Muscle of back (tissue), 11 donors: ENCODE measurements around the gene MSI2. TPM values are rescaled to one million over a fixed set of nuclear protein-coding genes. Genes with fewer than 3 reads are reported as not detected.
"Not testable (repeated sequence)": the region's sequence is repeated elsewhere in the genome, so short reads cannot be mapped to it uniquely, and the experiment has no call there.

Experiments
- DNase-seq, 3 donors: peaks; one replicate each; pipeline versions ENCODE4 v3.0.0 to v3.0.0-alpha.2; 2013
- polyA plus RNA-seq, 10 donors: library from polyadenylated mRNA; unstranded; fragments of 120-200 nt; gene quantifications; one replicate each; pipeline ENCODE4 v1.2.1, GENCODE V29; 2013; ENCODE audit not compliant: insufficient read length in 10 of 10

The MSI2 gene
- polyA plus RNA-seq, 10 donors: 22.9 to 37.2 (median 27.4) TPM

GRCh38 chr17:57289130-57289529 is 32.8 kb downstream of the MSI2 start:
- no peak for DNase-seq

DNA sequence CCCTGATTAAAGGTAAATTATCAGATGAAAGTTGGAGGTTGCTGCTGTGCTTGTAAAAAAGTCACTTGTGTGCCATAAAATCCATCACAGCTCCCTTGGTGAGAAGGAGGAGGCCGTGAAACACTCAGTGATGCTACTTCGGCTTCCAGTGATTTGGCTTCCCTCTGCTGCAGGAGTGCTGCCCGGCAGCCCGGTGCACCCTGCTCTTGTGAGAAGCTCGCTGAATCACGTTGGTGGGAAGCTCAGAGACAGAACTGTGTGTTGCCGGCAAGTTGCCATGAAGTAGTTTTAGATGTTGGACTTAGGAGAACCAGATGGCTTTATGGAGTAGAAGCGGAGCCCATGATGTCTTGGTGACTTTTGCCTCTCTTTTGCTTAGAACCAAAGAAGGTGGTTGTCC is 33.3 kb downstream of the MSI2 start:
- DNase-seq: no peak

GRCh38 chr17:57290981-57291380 is 34.7 kb downstream of the MSI2 start:
- no peak for DNase-seq

DNA sequence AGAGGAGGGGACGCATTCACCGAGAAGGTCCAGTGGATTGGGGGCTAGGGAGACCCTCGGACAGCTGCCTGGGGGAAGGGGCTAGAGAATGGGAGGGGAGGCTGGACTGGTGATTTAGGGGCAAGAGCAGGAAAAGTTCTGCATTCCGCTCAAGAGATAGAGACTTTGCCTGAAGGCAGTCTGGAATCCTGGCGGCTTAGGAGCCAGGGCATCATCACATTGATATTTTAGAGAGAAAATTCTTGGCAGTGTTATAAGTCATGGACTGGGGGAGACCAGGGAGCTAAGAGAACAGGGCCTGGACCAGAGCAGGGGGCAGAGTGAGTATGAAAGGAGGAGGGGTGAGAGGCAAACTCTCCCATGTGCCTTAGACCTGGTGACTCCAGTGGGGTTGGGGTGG is 35.8 kb downstream of the MSI2 start:
- DNase-seq: no peak

DNA sequence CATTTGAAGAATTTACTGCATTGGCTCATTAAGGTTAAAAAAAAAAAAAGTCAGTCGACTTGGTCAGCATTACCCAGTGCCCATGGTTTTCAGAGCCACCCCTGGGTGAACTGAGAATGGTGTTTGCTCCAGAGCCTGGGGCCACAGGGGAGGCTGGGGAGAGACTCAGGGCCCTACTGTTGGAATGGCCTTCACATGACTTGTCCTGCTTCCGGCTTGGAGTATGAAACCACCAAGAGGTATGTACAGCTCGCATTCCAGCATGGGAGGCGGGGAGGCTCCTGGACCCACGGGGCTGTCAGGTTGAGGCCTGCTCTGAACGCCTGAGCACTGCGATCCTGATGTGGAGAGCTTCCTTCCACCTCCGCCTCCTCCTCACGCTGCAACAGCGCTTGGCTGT is 36.8 kb downstream of the MSI2 start:
- no peak for DNase-seq

GRCh38 chr17:57294101-57294500 is 37.8 kb downstream of the MSI2 start:
- DNase-seq: no peak

GRCh38 chr17:57294629-57295501 is 38.5 kb downstream of the MSI2 start:
- DNase-seq: no peak

DNA sequence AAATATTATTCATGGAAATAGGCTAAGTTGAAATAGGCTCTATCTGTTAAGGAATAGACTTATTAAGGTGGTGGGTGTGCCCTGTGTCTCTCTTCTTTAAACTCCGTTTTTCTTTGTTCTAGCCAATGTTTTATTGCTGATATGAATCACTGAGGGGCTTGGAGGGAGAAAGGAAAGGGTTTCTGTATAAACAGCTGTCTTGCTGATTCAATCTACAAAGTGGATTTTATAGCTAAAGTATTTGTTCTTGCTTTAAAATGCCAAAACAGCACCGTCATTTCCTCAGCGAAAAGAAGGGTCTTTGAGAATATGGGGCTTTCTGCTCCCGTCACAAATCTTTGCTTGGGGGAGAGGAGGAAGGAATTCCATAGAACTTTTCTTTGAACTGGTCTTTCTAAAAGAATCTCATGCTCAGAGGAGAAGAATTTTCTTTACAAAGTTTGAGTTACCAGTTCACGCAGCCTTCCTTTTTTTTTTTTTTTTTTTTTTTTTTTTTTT is 39.3 kb downstream of the MSI2 start:
- DNase-seq: no peak

DNA sequence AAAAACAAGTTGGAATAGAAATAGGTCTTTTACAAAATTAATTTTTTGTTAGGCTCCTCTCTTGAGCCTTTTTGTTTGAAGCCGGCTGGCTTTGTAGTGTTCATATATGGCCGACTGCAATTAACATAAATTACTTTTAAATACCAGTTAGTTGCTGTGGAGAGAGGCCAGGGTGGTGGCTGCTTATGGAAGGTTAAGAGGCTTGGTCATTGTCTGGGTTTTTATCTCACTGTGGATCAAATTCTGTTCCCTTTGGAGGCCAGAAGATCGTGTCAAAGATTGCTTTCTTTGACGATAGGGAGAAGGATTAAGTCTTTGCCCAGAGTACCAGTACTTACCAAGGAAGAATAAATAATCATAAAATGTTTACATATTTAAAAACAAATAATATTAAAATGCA is 39.9 kb downstream of the MSI2 start:
- DNase-seq: no peak

DNA sequence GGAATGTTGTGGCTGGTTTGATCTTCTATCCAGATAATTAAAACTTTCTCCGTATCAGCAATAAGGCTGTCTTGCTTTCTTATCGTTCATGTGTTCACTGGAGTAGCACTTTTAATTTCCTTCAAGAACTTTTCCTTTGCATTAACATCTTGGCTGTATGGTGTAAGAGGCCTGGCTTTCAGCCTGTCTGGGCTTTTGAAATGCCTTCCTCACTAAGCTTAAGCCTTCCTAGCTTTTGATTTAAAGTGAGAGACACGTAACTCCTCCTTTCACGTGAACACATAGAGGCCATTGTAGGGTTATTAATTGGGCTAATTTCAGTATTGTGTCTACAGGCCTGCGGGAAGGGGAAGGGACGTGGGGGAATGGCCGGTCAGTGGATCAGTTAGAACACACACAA is 42.9 kb downstream of the MSI2 start:
- no peak for DNase-seq

DNA sequence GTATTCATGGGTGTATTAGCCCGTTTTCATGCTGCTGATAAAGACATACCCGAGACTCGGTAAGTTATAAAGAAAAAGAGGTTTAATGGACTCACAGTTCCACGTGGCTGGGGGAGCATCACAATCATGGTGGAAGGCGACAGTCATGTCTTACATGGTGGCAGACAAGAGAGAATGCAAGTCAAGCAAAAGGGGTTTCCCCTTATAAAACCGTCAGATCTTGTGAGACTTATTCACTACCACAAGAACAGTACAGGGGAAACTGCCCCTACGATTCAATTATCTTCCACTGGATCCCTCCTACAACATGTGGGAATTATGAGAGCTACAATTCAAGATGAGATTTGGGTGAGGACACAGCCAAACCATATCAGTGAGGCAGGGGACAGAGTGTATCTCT is 44.3 kb downstream of the MSI2 start:
- DNase-seq: not testable (repeated sequence)

DNA sequence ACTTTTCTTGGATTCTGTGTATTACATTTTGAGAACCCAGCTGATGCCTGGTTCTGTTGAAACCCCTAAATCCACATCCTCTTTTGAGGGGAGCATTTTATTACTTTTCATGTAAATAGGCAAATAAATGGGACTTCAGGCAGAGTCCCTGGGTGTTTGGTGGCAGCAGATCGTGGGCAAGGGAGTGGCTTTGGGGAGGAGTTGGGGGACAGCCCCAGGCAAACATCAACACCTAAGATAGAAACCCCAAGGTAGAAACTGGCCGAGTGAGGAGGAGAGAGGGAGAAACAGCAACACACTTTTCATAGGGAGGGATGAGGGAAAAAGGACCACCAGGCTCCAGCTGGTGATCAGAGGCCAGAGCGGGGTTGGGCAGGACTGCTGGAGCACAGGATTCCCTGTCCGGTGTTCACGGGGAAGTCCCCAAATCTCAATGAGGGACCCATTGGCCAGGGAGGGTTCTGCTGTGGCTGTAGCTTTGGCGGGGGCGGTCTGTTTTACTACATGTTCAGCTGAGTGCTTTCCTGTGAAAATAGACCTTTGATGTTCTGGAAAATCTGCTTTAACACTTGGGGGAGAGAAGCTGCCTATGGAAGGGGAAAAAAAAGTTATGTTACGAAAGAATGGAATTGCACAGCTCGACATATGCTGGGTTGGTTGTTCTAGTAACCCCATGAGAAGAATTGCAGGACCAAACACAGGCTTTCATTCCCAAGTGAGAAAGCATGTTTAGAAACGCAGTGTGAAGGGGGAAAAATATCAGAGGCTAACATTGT is 46.6 kb downstream of the MSI2 start:
- no peak for DNase-seq

DNA sequence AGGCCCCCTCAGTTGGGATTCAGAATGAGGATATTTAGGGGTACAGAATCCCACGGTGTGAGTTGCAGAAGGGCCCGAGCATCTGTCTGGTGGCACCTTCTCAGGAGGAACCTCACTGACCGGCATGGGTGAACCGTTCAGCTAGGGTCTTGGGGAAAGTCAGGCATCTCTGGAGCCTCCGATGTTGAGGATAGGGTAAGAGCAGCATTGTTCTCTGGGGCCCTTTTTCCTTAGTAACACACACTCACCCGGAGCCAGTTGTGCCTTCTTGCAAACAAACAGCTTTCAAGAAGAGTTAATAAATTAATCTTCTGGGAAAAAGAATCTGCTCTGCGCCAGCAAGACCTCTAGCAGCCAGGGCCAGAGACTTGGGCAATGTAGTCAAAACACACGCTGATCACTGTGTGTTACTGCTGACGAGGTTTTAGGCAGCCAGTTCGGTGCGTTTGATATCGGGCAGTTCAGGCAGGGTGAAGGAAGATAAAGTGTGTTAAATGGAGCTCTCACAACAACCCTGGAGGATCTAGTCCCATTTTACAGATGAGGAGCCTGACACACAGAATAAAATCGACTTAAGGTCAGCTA is 48.9 kb downstream of the MSI2 start:
- no peak for DNase-seq

DNA sequence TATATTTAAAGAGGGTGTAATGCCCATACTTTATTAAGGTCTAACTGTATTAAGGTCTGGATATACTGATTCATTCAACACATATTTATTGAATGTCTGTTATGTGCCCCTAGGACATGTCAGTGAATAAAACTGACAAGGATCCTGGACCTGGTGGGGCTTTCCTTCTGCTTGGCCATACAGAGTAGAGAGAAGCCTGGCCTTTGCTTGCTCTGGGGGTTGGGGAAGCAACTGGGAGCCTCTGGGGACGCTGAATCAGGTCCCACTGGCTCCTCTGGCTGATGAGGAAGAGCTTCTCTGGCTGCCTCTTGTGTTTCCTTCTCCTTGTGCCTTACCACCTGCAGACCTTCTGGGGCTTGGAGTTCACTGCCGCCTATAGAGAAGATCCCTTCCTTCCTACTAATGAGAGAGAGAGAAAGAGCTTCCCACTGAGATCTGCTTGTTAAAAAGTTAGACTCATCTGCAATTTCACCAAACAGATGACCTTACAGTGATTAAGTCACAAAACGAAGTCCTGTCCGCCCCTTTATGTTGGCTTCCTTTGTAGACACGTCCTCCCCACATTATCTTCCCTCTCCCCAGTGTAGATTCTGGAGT is 49.7 kb downstream of the MSI2 start:
- DNase-seq: no peak

- DNase-seq: no peak
Observed at GRCh38 chr17:57308543-57309186, 52.3 kb downstream of the MSI2 start.

DNA sequence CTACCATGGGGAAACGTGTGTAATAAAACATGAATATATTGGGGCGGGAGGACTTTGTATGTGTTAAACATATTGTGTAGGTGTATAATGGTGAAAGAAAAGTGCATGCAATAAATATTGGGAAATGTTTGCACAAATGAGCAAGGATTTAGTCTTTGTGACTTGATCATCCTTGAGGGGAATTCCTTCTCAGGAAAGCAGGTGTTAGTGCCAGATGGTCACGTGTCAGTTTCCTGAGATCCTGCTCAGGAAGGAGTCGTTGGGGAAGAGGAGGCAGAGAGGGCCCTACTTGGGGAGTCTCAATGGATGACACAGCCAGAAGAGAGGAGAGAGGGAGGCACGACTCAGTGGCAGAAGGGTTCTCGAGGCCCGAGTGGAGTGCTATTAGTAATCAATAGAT is 53.2 kb downstream of the MSI2 start:
- DNase-seq: no peak

DNA sequence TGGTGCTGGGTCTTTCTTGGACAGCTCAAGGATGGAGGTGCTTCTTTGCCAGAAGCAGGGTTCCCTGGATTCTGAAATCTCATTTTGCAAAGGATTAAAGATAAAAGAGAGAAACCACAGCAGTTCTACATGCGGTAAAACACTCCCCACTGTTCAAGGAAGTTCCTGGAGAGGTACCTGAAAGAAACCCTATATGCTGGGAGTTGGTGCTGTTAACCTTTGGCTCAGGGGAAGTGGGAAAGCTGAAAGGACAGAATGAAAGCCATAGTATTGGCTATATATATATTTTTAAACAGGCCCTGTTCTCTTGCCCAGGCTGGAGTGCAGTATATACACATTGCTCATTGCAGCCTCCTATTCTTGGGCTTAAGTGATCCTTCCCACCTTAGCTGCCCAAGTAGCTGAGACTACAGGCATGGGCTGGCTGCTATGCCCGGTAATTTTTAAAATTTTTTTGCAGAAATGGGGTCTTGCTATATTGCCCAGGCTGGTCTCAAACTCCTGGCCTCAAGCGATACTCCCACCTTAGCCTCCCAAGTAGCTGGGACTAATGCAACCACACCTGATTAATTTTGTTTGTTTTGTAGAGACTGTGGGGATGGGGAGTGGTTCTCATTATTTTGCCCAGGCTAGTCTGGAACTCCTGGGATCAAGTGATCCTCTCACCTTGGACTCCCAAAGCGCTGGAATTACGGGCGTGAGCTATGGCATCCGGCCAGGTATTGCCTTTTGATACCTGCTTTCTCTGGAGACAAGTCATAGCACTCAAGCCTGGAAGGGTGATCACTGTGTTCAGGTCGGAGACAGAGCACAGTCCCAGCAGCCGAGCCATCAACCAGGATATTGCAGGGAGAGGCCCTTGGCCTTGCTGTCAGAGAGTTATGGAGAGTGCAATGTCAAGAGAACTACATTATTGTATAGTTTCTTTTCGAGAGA is 55.2 kb downstream of the MSI2 start:
- DNase-seq: no peak

DNA sequence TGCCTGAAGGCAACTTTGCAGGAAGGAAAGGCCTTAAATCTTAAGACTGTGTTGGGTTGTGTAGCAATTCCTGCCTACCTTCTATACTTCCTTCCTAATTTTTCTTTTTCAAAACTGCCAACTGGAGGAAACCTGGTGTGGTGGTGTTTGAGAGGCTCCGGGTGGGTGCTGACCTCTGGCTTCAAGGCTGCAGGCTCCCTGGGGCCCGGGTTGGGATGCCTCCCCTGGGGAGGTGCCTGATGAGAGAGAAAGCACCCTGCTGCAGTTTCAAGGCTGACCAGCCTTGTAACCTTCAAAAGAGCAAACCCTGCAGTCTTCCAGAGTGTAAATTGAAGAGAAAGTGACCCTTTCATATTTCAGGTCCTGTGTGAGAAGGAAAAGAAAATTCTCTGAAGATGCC is 55.9 kb downstream of the MSI2 start:
- DNase-seq: no peak

DNA sequence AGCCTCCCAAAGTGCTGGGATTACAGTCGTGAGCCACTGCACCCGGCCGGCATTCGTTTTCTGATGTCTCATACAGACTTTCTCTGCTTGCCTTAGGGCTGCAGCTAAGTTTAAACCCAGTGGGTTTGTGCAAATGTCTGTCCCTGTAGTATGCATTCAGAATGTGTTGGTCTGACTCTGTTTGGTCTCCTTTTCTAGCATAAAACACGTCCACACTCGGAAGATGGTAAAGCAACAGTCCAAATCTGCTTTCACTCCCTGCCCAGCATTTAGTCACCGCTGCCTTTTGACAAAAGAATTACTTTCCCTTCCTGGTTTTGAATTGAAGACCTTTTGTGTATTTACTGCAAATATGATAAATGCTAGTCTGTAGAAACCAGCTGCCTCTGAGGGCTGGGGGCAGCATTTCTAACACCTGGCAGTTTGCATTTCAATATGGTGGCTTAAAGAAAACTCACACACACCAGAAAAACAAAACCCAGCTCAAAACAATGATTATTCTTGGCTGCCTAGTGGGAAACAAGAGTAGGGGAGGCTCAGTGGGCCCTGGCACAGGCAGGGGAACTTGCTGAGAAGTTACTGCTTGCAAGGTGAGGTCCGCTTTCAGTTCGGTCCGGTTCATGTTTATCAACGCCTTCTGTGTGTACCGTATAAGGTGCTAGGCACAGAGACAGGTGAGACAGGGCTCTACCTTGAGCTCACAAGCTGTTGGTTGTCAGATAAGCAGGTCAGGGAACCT is 56.9 kb downstream of the MSI2 start:
- DNase-seq: no peak
